Right renal pelvis (tissue), 4 donors: ENCODE measurements around the gene UST. TPM values are rescaled to one million over a fixed set of nuclear protein-coding genes. Genes with fewer than 3 reads are reported as not detected.
"Not testable (repeated sequence)": the region's sequence is repeated elsewhere in the genome, so short reads cannot be mapped to it uniquely, and the experiment has no call there.

ENCODE experiments used
- DNase-seq, 4 donors: peaks; one replicate each; pipeline ENCODE4 v3.0.0-alpha.2; 2013; ENCODE audit warnings: low read depth in 4 of 4, low spot score in 3 of 4, missing footprints in 1 of 4
- polyA plus RNA-seq, 4 donors: library from polyadenylated mRNA; unstranded; fragments of 120-200 nt; gene quantifications; one replicate each; pipeline ENCODE4 v1.2.1, GENCODE V29; 2013; ENCODE audit not compliant: insufficient read length in 4 of 4

UST gene
- polyA plus RNA-seq, 4 donors, result 10.6 to 13.2 (median 12.3) TPM

GRCh38 chr6:148831064-148831463 lies 84.2 kb downstream of the UST start:
- no peak for DNase-seq

GRCh38 chr6:148831531-148831930 lies 84.7 kb downstream of the UST start:
- no peak for DNase-seq

GRCh38 chr6:148835920-148836441 lies 89.2 kb downstream of the UST start:
- DNase-seq, result no peak

GRCh38 chr6:148836751-148837150 lies 89.9 kb downstream of the UST start:
- DNase-seq, result no peak

GRCh38 chr6:148837941-148838340 lies 91.1 kb downstream of the UST start:
- DNase-seq, result no peak

GRCh38 chr6:148839044-148839443 lies 92.2 kb downstream of the UST start:
- no peak for DNase-seq

- no peak for DNase-seq
Observed at GRCh38 chr6:148840256-148840655, 93.4 kb downstream of the UST start.

GRCh38 chr6:148842296-148843019 lies 95.6 kb downstream of the UST start:
- no peak for DNase-seq

- DNase-seq, result no peak
Observed at GRCh38 chr6:148845464-148845863, 98.6 kb downstream of the UST start.

- DNase-seq, result no peak
Observed at GRCh38 chr6:148846778-148847761, 100.2 kb downstream of the UST start.

GRCh38 chr6:148848915-148849314 lies 102.1 kb downstream of the UST start:
- no peak for DNase-seq

GRCh38 chr6:148849449-148849848 lies 102.6 kb downstream of the UST start:
- DNase-seq, result not testable (repeated sequence)

- DNase-seq, result no peak
Observed at GRCh38 chr6:148850964-148851363, 104.1 kb downstream of the UST start.

- no peak for DNase-seq
Observed at GRCh38 chr6:148851683-148852556, 105.1 kb downstream of the UST start.

GRCh38 chr6:148852688-148853087 lies 105.9 kb downstream of the UST start:
- DNase-seq, result no peak

- DNase-seq, result not testable (repeated sequence)
Observed at GRCh38 chr6:148853113-148853512, 106.3 kb downstream of the UST start.

- no peak for DNase-seq
Observed at GRCh38 chr6:148854096-148854495, 107.3 kb downstream of the UST start.

- DNase-seq, result no peak
Observed at GRCh38 chr6:148854992-148855391, 108.2 kb downstream of the UST start.

- no peak for DNase-seq
Observed at GRCh38 chr6:148855744-148856143, 108.9 kb downstream of the UST start.

GRCh38 chr6:148857798-148858390 lies 111.1 kb downstream of the UST start:
- no peak for DNase-seq
